ENCODE results near the gene ZHX3. TPM values are rescaled to one million over a fixed set of nuclear protein-coding genes. Genes with fewer than 3 reads are reported as not detected.

The ZHX3 gene
- total RNA-seq, 1 donor from 2014 or later, result 9.1 TPM

- no peaks in the 10 kb centered on the region for H3K4me1 Mint-ChIP-seq (ENCODE audit: low read depth)
- no peaks in the 10 kb centered on the region for H3K9me3 Mint-ChIP-seq (ENCODE audit: low read depth)
- H3K4me3 Mint-ChIP-seq (ENCODE audit: low read depth), result no peak overlapping the region
- no peaks in the 10 kb centered on the region for H3K27me3 Mint-ChIP-seq
- no peak for TF ChIP-seq CTCF (IDR thresholded peaks at IDR 0.05; ENCODE audit: unreplicated experiment)
- H3K27ac Mint-ChIP-seq, result no peak overlapping the region
- no peaks in the 10 kb centered on the region for H3K36me3 Mint-ChIP-seq (ENCODE audit: insufficient read depth)
- DNase-seq (ENCODE audit: low spot score, unreplicated experiment), result no peak
Measured at GRCh38 chr20:41256516-41256915, 61.0 kb downstream of the ZHX3 start.

- Mint-ChIP-seq H3K36me3 (ENCODE audit: insufficient read depth) (no peaks in the 10 kb centered on the region), H3K4me3 (ENCODE audit: low read depth) (no peak overlapping the region), H3K27me3 (no peaks in the 10 kb centered on the region), H3K9me3 (ENCODE audit: low read depth) (no peaks in the 10 kb centered on the region), H3K27ac (no peak overlapping the region), H3K4me1 (ENCODE audit: low read depth) (no peaks in the 10 kb centered on the region)
- DNase-seq (ENCODE audit: low spot score, unreplicated experiment), result no peak
- no peak for TF ChIP-seq CTCF (IDR thresholded peaks at IDR 0.05; ENCODE audit: unreplicated experiment)
Measured at GRCh38 chr20:41255655-41256054, 61.9 kb downstream of the ZHX3 start.

GRCh38 chr20:41249411-41250281, 67.9 kb downstream of the ZHX3 start:
- no peaks in the 10 kb centered on the region for H3K36me3 Mint-ChIP-seq (ENCODE audit: insufficient read depth)
- TF ChIP-seq CTCF (IDR thresholded peaks at IDR 0.05; ENCODE audit: unreplicated experiment), result peak; percentile 35
- no peaks in the 10 kb centered on the region for H3K27me3 Mint-ChIP-seq
- no peaks in the 10 kb centered on the region for H3K9me3 Mint-ChIP-seq (ENCODE audit: low read depth)
- no peak overlapping the region for H3K27ac Mint-ChIP-seq
- peaks cover 3% of the 10 kb centered on the region for H3K4me1 Mint-ChIP-seq (ENCODE audit: low read depth)
- no peak for DNase-seq (ENCODE audit: low spot score, unreplicated experiment)
- no peak overlapping the region for H3K4me3 Mint-ChIP-seq (ENCODE audit: low read depth)

GRCh38 chr20:41248368-41249024, 69.0 kb downstream of the ZHX3 start:
- H3K4me1 Mint-ChIP-seq (ENCODE audit: low read depth), result peaks cover 3% of the 10 kb centered on the region
- no peak overlapping the region for H3K4me3 Mint-ChIP-seq (ENCODE audit: low read depth)
- H3K27ac Mint-ChIP-seq, result no peak overlapping the region
- TF ChIP-seq CTCF (IDR thresholded peaks at IDR 0.05; ENCODE audit: unreplicated experiment), result no peak
- no peaks in the 10 kb centered on the region for H3K36me3 Mint-ChIP-seq (ENCODE audit: insufficient read depth)
- no peaks in the 10 kb centered on the region for H3K9me3 Mint-ChIP-seq (ENCODE audit: low read depth)
- DNase-seq (ENCODE audit: low spot score, unreplicated experiment), result no peak
- no peaks in the 10 kb centered on the region for H3K27me3 Mint-ChIP-seq

- no peak for DNase-seq (ENCODE audit: low spot score, unreplicated experiment)
- H3K27me3 Mint-ChIP-seq, result no peaks in the 10 kb centered on the region
- H3K4me1 Mint-ChIP-seq (ENCODE audit: low read depth), result peaks cover 3% of the 10 kb centered on the region
- no peak overlapping the region for H3K4me3 Mint-ChIP-seq (ENCODE audit: low read depth)
- H3K27ac Mint-ChIP-seq, result no peak overlapping the region
- no peaks in the 10 kb centered on the region for H3K9me3 Mint-ChIP-seq (ENCODE audit: low read depth)
- no peaks in the 10 kb centered on the region for H3K36me3 Mint-ChIP-seq (ENCODE audit: insufficient read depth)
- TF ChIP-seq CTCF (IDR thresholded peaks at IDR 0.05; ENCODE audit: unreplicated experiment), result no peak
Measured at GRCh38 chr20:41247523-41248367, 69.8 kb downstream of the ZHX3 start.

All from progenitor cell of endocrine pancreas (in vitro differentiated cells).